Measurements from ENCODE around the gene ABCD4.
"Not testable (repeated sequence)": the region's sequence is repeated elsewhere in the genome, so short reads cannot be mapped to it uniquely, and the experiment has no call there.

The ABCD4 gene

DNA sequence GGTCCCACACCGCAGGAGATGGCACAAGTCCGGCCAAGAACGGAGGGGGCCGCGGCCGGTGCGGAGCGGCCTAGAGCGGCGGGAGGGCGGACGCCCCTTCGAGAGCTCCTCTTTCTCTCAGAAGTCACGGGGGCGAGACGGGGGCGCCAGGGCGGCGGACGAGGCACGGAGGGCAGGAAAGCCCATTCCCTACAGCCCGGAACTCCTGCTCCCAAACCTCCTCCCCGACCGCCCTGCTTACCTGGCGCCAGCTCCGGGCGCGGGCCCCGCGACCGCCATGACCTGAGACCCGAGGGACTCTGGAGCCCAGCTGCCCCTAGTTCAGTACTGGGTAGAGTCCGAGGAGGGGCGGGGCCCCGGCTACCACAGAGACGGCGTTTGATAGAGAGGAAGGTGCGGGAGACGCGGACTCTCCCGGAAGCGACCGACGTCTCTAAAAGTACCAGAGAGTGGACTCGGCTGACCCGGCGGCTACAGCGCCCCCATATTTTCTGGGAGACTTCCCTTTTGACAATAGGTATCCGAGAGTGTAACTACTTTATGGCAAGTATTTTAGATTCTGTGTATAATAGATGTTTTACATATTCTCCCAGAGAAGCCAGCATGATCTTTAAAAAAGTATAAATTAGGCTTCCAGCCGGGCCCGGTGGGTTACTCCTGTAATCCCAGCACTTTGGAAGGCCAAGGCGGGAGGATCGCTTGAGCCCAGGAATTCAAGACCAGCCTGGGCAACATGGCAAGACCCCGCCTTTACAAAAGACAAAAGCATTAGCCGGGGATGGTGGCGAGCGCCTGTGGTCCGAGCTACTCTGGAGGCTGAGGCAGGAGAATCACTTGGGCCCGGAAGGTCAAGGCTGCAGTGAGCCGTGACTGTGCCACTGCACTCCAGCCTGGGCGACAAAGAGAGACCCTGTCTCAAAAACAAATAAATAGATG, at the start of gene ABCD4:
ABCD4 (minus strand) TSS at position 301 of the 936 bp plus-strand sequence; CDS start at position 279, 22 bp downstream.
- peak; percentile 95 for DNase-seq

DNA sequence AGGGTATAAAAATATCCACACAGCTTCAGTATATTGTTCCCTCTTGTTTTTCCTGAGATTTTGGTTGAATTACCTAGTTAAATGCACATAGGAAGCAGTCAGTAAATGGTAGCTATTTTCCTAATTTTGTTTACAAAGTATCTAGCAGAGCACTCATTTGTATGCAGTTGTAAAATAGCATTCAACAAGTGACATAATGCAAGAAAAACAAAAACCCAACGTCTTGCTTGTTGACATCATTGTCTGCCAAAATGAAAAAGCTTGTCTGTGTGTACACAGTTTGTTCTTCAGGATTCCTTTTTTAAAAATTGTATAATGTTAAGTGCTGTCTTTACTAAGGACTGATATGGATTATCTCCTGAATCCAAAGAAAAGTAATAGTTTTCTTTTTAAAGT, 48.2 kb upstream of the ABCD4 start:
- DNase-seq: no peak

DNA sequence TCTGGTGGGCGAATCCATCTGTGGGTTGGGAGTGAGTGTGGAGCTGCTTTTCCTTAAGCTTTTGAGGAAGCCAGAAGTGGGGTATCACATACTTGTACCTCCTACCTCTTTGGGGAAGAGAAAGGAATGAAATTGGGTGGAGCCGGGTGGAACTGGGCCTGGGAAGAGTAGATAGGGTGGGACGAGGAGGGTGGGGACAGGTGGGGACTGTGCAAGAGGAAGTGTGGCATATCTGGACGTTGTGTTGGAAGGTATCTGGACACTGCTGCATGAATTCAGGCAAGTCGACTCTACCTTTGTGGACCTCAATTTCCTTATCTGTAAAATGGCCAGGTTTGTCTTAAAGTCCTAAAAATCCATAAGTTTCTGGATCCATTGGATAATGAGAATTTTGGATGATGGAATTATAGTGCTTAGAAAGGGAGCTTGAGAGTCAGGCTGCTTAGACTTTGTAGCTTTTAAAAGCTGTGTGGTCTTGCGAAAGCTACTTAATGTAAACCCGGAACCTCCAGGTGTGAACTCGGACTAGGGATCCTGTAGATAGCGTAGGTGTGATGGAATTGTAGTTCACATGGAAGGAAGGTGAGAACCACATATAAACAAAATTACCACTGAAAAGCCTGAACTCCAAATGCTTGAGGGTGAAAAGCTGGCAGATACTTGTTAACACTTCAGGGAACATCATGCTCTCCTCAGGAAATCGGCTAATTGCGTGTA, 47.6 kb upstream of the ABCD4 start:
- DNase-seq: no peak

DNA sequence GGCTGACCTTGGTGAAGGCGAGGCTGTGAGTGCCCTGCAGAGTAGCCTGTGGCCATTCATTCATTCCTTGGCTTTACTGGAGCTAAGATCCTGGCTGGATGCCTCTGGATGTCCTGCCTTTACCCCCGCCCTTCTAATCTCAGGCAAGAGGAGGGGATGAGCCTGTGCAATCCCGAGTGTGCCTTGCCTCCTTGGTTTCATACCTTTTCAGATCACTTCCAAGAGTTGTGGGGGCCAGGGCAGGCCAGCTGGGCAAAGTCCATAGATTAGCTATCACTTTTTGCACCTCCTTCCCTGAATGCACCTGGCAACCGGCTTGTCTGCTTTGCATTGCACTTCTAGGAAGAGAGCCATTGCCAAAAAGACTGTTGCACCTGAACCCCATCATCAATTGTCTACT, 47.0 kb upstream of the ABCD4 start:
- no peak for DNase-seq

DNA sequence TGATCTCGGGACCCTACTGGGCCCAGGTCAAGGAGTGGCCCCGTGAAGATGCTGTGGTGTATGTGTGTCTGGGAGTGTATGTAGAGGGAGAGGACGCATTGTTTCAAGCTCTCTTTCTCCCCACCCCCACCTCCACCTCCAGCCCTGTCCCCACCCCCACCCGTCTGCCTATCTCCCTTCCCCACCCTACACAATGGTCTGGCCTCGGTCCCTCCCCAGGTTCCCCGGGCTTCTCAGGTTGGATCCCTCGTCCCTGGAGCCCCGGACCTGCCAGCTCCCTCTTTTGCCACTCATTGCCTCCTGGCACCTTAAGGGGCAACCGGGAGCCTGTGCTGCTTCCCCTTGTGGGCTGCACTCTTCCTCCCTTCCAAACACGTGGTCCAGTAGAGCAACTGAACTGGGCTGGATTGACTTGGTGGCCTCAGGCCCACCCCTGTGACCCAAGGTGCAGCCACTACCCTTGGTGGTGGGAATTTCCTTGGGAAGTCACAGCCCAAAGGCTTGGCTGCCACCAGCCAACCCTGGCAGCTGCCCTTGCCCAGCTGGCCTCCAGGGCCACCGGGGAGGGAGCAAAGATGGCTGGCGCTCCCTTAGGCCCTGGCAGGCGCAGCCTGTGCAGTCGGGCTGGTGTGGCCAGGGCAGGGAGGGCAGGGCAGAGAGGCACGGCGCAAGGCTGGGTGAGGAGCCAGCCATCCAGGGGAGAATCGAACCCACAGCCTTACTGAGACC, 46.2 kb upstream of the ABCD4 start:
- DNase-seq: no peak

DNA sequence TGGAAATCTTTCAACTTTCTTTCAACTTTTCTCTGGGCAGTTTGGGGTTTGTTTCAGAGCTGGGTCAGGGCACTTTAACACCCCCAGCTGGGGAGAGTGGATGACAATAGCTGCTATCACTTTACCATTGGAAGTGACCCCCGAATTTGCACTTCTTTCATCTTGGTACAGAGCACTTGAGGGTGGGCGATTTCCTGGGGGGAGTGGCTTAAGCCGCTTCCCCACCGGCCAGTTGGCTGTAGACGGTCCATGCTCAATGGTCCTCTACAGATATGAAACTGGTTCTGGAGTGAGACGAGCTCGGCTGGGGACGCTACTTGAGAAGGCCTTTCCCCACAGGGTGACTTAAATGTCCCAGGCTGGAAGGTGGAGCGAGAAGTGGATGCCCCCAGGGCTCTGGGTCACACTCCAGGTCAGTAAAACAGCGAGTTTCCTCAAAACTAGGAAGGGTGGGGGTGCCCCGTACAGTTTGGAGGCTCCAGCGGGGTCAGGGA, 45.6 kb upstream of the ABCD4 start, which contains the start of gene VRTN:
VRTN (plus strand) TSS at position 231 of the 494 bp plus-strand sequence. CDS start 8,313 bp downstream, outside the sequence.
- no peak for DNase-seq

DNA sequence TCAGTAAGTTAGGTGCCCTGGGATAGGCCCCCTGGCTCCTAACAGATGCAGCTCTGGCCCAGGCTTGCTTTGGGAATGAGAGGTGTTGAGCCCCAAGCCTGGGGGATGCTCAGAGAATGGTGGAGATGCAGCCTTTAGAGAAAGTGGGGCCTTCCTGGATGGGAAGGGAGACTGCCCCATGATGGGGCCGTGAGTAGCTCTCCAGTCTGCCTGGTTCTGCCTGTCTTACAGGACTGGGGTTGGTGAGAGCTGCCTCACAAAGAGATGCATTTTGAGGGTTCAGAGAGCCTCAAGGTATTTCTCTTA, 45.0 kb upstream of the ABCD4 start:
- no peak for DNase-seq

DNA sequence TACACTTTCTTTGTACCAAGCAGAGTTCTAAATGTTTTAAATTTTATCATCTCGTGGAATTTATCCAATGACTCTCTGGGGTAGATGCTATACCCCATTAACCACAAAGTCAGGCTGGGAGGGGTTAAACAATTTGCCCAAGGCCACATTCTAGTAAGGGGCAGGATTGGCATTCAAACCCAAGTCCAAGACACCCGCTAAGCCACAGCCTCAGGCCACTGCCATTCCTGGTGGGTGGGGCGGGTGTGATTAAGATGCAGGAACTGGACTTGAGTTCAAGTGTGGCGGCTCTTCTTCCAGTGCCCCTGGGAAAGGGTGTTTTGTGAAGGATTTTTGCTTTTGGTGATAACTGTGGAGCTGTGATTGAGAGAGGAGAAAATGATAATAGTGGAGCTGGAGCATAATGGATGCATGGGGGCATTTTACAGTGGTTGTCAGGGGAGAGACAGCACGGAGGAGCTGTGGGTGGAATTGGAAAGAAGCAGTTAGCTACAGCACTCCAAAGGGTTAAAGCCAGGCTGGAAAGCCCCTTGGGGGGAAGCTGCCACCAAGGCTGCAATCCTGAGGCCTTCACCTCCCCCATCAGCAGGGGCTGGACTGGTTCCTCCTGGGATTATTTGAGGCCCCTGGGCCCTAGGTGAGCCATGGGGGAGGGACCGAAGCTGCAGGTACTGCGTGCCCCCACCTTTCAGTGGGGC, 44.5 kb upstream of the ABCD4 start:
- DNase-seq: no peak

DNA sequence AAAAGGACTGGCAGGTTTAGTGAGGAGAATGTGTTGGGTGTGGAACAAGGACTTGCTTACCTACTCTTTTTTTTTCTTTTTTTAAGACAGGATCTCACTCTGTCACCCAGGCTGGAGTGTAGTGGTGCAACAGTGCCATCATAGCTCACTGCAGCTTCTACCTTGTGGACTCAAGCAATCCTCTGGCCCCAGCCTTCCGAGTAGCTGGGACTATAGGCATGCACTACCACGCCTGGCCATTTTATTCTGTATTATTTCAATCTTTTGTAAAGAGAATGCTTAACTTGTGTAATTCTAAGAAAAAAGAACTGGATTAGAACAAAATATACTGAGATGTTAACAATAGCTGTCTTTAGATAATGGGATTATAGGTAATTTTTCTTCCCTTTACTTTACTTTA, 43.6 kb upstream of the ABCD4 start:
- no peak for DNase-seq

DNA sequence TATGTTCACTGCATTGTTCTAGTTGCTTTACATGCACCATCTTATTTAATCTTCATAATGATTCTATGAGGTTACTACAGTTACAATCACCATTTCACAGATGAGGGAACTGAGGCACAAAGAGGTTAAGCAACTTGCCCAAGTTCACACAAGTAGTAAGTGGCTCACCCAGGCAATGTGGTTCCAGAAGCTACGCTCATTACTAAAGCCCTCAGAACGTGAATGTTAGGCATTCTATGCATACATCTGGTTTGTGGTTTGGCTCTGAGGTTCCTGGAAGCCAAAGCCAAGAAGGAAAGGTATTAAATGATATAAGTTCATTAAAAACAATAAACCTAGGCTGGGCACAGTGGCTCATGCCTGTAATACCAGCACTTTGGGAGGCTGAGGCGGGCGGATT, 31.2 kb upstream of the ABCD4 start:
- DNase-seq: no peak

DNA sequence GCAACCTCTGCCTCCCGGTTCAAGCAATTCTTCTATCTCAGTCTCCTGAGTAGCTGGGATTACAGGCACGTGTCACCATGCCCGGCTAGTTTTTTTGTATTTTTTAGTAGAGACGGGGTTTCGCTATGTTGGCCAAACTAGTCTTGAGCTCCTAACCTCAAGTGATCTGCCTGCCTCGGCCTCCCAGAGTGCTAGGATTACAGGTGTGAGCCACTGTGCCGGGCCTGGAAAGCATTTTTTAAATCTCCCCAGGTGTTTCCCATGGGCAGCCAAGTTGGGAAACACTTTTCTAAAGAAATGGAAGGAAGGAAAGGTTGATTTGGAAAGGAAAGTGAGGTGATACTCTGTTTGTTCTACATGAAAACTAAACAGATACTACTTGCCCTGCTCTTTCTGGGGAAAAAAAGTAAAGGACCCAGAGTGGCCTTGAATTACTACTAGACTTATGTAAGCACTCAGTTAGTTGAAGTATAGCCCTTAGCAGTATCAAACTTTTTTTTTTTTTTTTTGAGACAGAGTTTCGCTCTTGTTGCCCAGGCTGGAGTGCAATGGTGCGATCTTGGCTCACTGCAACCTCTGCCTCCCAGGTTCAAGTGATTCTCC, 27.3 kb upstream of the ABCD4 start:
- DNase-seq: not testable (repeated sequence)

DNA sequence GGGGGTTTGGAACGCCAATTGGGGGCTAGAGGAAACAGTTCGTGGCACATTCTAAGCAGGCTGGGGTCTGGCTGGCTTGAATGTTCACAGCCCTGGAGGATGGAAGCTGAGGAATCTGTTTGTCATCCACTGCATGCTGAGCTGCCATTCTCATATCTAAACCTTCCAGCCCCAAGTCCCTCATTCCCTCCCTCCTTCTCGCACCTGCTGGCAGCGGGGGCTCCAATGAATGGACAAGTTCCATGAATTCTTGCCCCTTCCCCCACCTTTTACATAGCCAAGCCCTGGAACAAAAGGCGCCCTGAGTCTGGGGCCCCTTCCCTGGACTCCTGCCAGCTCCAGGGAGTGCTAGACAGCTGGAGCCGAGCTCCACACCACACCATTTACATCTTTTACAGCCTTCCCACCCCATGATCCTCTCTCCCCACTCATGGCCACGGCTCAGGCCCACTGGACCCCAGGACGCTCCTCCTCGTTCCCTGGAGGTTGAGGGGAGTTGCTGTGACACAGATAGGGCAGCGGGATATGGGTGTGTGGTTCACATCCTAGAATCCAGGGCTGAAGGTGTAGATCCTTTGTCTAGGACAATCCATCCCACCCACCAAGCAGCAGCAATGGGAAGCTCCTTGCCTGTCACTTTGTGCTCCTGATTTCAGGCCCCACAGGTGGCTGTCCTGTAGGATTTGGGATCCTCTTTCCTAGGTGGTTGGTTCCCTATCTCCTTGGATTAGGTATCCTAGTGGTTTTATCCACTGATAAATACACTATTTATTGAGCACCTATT, 23.8 kb upstream of the ABCD4 start:
- DNase-seq: no peak

DNA sequence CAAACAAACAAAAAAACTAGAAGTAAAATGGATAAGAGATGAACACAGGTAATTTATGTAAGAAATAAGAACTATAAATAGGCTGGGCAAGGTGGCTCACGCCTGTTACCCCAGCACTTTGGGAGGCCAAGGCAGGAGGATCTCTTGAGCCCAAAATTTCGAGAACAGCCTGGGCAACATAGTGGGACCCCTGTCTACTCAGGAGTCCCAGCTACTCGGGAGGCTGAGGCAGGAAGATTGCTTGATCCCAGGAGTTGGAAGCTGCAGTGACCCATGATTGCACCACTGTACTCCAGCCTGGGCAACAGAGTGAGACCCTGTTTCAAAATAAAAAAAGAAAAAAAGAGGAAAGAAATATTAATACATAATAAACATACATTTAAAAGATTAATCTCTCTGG, 22.7 kb upstream of the ABCD4 start:
- DNase-seq: no peak

DNA sequence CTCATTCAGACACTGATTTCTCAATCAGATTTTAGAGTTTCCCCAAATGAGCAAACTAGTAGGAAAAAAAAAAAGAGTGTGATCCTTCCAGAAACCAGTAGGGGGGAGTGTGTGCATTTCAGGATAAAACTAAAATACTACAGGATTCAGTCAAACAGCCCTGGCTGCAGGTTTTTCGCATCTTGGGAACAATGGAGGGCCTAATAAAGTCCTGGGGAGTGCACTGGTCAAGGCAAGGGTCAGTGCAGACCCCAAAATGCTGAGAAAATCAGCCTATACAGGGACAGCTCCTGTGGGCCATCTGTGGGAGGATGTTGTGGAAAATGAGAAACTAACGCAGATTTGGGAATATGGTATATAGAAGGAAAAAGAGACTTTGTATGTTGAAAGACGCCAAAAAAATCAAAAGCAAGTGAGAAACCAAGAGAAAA, 22.2 kb upstream of the ABCD4 start:
- DNase-seq: peak; percentile 53

DNA sequence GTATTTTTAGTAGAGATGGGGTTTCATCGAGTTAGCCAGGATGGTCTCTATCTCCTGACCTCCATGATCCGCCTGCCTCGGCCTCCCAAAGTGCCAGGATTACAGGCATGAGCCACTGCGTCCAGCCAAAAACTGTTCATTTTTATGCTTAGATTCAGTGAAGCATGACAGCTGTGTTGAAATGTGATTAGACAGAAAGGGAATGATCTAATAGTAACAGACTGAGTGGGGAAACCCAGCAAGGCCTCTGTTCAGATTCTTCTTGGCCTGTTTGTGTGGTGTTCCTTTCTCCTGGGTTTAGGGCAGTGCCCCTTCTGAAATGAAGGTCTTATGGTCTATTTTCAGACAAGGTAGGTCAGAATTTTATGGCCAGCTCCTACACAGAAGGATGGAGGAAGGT, 11.8 kb upstream of the ABCD4 start:
- no peak for DNase-seq

DNA sequence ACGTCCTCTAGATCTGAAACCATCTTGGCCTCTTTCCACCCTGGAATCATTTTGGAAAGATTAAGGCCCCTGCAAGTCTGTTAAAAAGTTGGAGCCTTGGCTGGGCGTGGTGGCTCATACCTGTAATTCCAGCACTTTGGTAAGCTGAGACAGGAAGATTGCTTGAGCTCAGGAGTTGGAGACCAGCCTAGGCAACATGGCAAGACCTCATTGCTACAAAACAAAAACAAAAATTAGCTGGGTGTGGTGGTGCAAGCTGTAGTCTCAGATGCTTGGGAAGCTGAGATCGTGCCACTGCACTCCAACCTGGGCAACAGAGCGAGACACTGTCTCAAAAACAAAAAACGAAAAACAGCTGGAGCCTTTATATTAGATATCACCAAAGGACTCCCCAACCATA, 10.9 kb upstream of the ABCD4 start:
- no peak for DNase-seq

DNA sequence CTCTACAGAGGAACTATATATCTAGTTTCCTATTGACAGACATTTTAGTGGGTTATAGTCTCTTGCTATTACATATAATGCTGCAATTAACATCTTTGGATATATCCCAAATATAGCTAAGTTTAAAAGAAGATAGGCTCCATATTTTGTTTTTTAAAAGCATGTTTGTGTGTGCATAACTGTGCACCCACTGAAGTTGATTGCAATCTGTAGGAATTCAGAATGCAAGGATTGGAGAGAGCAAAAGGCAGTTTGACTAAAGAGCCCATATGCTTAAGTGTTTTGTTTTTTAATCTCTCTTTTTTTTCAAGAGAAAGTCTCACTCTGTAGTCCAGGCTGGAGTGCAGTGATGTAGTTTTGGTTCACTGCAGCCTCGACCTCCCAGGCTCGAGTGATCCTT, 9.4 kb upstream of the ABCD4 start:
- DNase-seq: no peak

DNA sequence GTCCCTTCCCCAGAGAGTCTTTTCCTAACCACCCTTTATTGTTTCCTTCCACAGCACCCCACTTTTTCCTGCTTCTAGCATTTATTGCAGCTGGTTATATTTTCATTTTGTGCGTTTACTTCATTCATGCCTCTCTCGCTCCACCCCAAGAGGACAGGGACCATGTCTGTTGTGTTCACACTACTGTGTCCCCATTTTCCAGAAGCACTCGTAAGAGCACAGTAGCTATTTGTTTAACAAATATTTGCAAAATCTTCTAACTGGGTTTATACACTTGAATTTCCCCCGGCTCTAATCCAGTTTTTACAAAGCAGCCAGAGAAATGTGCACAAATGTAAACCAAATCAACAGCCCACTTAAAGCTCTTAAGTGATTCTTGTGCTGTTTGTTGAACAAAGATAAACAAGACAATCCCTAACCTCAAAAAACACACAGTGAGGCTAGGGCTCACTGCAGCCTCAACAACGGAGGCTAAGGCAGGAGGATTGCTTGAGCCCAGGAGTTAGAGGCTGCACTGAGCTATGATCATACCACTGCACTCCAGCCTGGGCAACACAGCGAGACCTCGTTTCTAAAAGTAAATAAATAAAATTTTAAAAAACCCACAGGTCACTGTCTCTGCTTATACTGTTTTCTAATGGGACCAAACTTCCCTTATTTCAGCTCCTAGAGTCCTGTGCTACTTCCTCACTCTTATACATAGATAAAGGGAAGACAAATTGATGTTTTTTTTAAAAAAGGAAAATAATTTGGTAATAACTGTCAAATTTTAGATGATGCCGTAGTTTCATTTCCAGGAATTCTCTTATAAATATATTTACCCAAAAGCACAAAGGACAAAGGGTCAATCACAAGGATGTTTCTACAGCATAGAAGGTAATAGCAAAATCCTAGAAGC, 6.6 kb upstream of the ABCD4 start:
- DNase-seq: peak; percentile 23

DNA sequence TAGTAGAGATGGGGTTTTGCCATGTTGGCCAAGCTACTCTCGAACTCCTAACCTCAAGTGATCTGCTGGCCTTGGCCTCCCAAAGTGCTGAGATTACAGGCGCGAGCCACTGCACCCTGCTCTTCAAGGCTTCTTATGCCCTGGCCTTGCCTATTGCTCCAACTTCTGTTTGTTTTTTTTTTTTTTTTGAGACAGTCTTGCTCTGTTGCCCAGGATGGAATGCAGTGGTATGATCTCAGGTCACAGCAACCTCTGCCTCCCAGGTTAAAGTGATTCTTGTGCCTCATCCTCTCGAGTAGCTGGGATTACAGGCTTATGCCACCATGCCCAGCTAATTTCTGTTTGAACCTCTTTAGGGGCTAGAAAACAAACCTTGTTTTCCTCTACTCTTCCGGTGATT, 6.0 kb upstream of the ABCD4 start:
- no peak for DNase-seq

DNA sequence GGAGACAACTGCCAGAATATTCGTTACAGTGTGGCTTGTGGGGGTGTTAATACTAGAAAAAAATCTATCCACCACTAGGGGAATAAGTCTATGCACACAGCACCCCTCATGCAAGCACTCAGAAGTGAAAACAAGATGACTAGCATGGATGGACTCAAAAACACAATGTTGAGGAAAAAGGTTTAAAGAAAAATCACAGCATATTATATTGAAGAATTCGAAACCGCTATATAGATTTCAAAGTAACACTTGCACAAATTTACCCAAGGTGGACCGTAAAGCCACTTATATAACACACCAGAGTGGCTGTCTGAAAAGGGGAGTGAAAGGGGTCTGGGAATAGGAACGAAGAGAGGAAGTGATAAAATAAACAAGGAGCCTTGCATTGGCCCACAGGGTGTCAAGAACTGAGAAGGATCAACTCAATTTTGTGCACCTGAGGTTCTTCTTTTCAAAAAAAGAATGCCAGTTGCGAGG, 544 bp downstream of the ABCD4 start:
- peak; percentile 58 for DNase-seq

Data from suppressor macrophage treated with lipopolysaccharide for 4 hours (primary cell).